Forelimb muscle (tissue), 1 donor: ENCODE results near the gene IFIT1B. TPM values are rescaled to one million over a fixed set of nuclear protein-coding genes. Genes with fewer than 3 reads are reported as not detected.

Experiments
- DNase-seq: peaks from one replicate; pipeline ENCODE4 v3.0.0-alpha.2; 2013; ENCODE audit warnings: low read depth
- polyA plus RNA-seq: library from polyadenylated mRNA; unstranded; fragments of 120-200 nt; gene quantifications from one replicate; pipeline ENCODE4 v1.2.1, GENCODE V29; 2013; ENCODE audit not compliant: insufficient read length

Gene IFIT1B
- polyA plus RNA-seq, 1 donor: 0.53 TPM

- DNase-seq: no peak
These were observed 35.6 kb downstream of the IFIT1B start for GRCh38 chr10:89413398-89413912.

GRCh38 chr10:89414146-89414878, 36.5 kb downstream of the IFIT1B start, which contains the start of gene IFIT5:
Gene IFIT5 (plus strand): TSS chr10:89414568. CDS start chr10:89414799, 231 bp downstream.
- no peak for DNase-seq

GRCh38 chr10:89414879-89415821, 37.3 kb downstream of the IFIT1B start:
- DNase-seq: no peak

- no peak for DNase-seq
These were observed 38.6 kb downstream of the IFIT1B start for GRCh38 chr10:89416465-89416864.

- no peak for DNase-seq
These were observed 41.7 kb downstream of the IFIT1B start for GRCh38 chr10:89419548-89419947.

GRCh38 chr10:89421018-89421476, 43.2 kb downstream of the IFIT1B start:
- no peak for DNase-seq

- DNase-seq: no peak
These were observed 47.1 kb downstream of the IFIT1B start for GRCh38 chr10:89425000-89425399.

- no peak for DNase-seq
These were observed 48.5 kb downstream of the IFIT1B start for GRCh38 chr10:89426230-89426868.

GRCh38 chr10:89427629-89428028, 49.8 kb downstream of the IFIT1B start:
- no peak for DNase-seq

- no peak for DNase-seq
These were observed 51.0 kb downstream of the IFIT1B start for GRCh38 chr10:89428877-89429276.

GRCh38 chr10:89431977-89432376, 54.1 kb downstream of the IFIT1B start:
- no peak for DNase-seq

Other genes starting within 250 kb of the IFIT1B start
- 0.35 TPM for gene CH25H, start 170.7 kb upstream of the IFIT1B start, polyA plus RNA-seq
- gene LIPA, start 126.3 kb upstream of the IFIT1B start, polyA plus RNA-seq: 28.9 TPM
- gene IFIT2, start 76.0 kb upstream of the IFIT1B start, polyA plus RNA-seq: 5.5 TPM
- 6.0 TPM for gene IFIT3, start 50.1 kb upstream of the IFIT1B start, polyA plus RNA-seq
- 40.3 TPM for gene IFIT1, start 14.6 kb downstream of the IFIT1B start, polyA plus RNA-seq
- 8.2 TPM for gene IFIT5, start 36.5 kb downstream of the IFIT1B start, polyA plus RNA-seq
- gene SLC16A12, start 157.5 kb downstream of the IFIT1B start, polyA plus RNA-seq: 1.2 TPM